ENCODE results near the gene BBLN.

GRCh38 chr9:128160603-128160987 lies 530 bp downstream of the BBLN start:
- TF ChIP-seq CTCF (IDR thresholded peaks at IDR 0.05; ENCODE audit: low read length) (no peak), EZH2 (IDR thresholded peaks at IDR 0.05; ENCODE audit: borderline replicate concordance, low read length) (no peak)

Measured in OCI-LY1 (cell line).